GM19463 (cell line): ENCODE data around the gene DNLZ.

Source experiments
- ATAC-seq: cut with Tn5 transposase; IDR thresholded peaks from one replicate; pipeline ENCODE4 v1.9.1; 2021; ENCODE audit warnings: mild to moderate bottlenecking, moderate library complexity; ENCODE audit not compliant: unreplicated experiment

Gene DNLZ

DNA sequence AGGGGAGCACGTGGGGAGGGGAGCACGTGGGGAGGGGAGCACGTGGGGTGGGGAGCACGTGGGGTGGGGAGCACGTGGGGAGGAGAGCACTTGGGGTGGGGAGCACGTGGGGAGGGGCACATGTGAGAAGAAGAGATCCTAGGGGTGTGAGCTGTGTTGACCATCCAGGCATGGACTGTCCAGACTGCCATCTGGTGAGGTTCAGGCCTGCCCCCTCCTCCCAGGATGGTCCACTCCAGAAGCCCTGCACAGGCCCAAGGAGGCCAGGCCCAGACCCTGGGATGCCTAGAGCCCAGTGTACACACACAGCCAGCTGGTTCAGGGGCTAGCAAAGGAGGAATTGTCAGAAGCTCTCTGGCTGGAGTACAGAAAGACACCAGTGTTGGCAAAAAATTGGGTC is 34.1 kb upstream of the DNLZ start:
- ATAC-seq = no peak

- ATAC-seq = no peak
Observed at GRCh38 chr9:136396219-136396515, 32.6 kb upstream of the DNLZ start.

DNA sequence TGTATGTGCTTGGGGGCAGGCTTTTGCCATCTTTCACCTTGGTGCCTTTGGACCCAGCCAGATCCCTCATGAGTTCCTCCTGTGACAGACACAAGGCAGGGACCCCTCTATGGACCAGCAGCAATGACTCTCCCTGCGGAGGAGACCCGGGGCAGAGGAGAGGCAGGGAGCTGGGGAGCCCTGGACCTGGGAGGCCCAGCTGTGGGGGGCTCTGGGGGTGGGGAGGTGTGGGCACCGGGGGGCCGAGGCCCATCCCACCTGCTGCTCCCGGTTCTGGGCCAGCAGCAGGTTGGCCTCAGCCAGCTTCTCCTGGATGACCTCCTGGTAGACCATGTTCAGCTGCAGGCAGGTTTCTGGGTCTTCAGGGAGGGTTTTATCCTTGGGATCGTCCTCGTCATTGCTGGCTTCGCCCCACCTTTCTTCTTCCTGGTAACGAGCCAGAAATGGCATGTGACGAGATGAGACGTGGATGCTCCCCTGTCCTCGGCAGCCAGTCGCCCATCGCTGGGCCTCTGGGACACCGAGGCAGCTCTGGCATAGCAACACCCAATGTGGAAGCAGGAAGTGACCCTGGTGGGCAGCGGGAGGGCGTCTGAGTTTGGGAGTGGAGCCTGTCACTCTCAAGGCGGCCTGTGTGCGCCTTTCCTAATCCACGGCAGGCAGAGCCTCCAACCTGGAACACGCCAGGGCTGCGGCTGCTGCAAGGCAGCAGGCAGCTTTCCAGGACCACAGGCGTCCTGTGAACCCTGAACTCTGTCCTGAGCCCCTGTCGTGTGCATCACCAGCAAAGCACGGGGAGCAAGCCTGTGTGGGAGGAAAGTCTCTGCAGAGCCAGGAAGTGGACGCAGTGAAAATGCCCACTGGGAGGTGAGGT is 32.0 kb upstream of the DNLZ start:
- no peak for ATAC-seq

GRCh38 chr9:136395020-136395340 is 31.4 kb upstream of the DNLZ start:
- ATAC-seq = no peak

- no peak for ATAC-seq
Observed at GRCh38 chr9:136394312-136395019, 30.9 kb upstream of the DNLZ start.

GRCh38 chr9:136393531-136393930 is 30.0 kb upstream of the DNLZ start:
- no peak for ATAC-seq

DNA sequence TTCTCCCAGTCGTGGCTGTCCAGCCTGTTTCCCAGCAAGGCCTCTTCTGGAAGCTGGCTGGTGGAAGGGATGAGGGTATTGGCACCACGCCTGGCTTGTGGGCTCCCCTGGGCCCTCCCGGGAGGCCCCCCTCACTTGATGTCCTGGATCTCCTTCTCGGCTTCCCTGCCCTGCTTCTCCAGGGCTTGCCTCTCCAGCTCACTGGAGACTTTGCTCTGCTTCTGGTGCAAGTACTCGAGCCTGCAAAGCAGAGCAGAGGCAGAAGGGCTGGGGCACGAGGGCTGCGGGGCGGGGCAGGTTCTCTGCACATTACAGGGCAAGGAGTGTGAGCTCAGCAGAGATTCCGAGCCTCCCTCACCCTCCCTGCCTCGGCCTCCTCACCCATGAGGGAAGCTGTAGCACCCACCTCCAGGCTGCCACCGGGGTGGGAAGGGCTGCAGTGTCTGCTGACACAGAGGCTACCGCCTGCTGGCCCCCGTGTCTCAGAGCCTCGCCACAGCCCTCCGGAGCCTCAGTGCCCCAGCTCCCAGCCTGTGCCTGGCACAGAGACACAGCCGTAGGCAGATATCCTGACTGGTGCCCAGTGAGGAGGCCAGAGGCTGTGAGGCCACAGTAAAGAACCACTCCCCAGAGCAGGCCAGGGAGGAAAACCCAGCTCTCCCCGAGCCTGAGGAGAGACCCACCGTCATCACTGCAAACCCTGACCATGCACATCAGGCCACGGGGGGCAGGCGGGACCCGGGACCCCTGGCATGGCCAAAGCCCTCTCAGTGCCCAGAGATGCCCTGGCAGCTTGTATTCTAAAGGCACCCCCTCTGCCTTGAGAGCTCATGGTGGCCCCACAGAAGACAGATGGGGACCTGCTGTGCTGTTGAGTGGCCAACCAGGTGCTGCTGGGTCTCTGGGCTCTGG is 29.2 kb upstream of the DNLZ start:
- no peak for ATAC-seq

DNA sequence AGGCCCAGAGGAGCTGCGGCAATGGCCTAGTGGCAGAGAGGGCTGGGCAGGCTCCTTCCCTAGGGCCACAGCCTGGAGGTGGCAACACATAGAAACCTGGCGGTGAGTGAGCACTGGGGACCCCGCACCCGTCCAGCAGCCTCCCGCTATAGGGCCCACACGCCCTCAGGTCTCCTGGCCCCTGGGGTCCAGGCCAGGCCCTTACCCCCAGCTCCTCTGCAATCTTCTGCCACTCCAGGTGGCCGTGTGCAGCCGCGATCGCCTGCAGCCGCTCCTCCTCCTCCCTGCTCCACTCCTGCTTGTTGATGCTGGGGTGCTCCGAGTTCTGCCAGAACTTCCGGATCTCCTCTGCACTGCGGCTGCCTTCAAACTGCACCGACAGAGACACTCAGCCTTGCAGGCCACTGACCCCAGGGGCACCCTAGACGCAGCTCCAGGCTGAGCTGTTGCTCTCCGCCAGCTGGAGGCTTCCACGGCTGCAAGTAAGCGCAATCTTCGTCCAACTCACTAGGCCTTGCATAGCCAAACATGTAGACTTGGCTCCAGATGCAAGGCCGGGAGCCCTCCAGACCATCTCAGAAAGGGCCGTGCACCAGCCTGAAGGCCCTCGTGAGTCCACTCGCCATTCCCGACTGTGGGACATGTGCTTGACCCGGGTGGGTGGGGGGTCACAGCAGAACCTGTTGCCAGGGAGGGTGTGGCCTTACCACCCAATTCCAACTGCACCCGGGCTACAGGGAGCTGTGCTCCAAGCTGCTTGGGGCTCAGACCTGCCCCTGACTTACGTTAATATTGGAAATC is 28.4 kb upstream of the DNLZ start:
- ATAC-seq = no peak

DNA sequence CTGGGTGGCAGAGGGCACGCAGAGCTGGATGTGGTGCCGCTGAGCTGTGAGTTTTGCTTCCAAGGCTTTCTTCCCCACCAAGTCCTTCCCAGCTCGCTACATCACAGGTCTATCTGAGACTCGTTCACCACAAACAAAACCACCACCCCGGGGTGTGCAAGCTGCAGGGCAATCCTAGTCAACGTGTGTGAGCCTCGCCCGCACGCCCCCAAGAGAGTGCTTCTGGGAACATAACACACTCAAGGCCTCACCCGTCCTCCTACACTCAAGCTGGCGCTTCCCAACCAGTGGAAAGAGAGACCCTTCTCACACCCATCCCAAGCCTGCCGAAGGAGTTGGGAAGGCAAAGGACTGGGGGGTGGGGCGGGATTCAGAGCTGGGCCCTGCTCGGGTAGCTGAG is 25.9 kb upstream of the DNLZ start:
- ATAC-seq = no peak

DNA sequence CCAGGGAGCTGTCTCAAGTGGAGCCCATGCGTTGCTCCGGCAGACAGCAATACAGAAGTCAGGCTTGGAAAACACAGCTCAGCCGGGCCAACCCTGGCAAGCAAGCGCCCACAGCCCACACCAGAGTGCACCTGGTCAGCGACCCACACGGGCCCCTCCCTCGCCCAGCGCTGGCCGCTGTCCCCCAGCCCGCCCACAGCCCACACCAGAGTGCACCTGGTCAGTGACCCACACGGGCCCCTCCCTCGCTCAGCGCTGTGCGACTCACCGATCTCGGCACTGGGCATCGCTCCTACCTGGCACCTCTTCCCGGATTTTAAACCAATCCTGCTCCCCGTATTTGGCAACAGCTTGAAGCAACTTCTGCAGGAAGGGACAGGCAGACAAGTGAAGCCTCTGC is 23.7 kb upstream of the DNLZ start:
- ATAC-seq = no peak

GRCh38 chr9:136386018-136386417 is 22.5 kb upstream of the DNLZ start:
- no peak for ATAC-seq

DNA sequence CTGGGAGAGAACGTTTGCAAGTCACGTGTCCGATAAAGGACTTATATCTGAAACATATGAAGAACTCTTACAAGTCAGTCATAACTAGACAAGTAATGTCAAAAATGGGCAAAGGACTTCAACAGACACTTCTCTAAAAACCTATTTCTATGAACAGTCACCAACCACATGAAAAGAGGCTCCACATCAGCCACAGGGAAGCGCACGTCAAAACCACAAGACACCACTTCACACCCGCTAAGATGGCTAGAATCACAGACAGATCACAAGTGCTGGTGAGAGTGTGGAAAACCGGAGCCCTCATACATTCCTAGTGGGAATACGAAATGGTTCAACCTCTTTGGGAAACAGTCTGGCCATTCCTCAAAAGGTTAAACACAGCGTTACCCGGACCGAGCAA is 21.5 kb upstream of the DNLZ start:
- no peak for ATAC-seq

DNA sequence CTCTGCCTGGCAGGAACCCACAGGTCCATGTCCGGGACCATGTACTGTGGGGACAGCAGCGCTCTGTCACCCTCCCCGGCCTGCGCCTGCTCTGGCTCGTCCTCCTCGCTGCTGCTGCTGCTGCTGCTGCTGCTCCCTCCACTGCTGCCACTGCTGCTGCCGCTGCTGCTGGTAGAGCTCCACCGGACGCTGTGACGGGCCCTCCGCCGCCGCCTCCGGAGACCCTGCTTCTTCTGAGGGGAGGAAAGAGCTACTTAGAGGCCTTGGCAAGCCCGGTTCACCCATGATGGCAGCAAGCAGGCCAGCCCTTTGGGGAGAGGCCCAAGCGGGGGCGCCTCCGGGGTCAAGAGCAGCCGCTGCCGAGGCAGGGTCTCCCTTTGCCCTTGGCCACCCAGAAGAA is 19.9 kb upstream of the DNLZ start:
- ATAC-seq = no peak

DNA sequence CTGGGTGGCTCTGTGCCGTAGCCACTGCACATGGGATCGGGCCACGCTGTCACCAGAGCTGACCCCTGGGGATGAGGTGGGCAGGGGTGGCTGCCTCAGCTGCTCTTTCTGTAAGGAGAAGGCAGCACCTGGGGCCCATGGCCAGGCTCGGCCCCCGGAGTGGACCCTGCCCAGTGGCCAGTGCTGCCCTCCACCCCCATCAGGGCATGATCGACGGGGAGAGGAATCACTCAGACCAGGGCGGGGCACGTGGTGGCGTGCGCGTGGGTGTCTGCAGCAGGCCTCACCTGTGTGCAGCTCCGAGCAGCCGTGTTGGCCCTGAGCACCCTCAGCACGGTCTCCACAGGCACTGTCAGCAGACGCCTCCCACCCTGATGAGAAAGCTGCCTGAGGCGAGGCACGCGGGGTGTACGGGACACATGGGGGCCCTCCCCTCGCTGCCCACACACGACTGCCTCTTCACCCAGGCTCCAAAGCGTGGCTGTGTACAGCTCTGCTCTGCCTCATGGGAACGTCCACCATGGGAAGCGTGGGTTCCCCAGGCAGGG is 18.5 kb upstream of the DNLZ start:
- ATAC-seq = no peak

DNA sequence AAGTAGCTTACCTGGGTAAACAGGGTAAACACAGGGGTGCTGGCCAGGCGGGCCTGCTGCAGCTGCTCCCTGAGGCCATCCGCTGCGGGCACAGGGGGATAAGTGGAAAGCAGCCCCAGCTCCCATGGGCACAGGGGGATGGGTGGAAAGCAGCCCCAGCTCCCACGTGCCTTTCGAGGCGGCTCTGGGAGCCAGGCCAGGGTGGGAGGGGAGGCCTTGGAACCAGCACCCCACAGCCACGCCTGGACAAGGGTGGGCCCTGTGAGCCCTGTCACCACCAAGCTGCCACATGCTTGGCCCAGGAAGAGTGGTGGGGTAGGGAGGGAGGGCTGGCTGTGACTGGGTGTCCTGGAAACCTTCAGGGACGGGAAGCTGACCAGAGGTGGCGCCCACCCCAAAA is 17.8 kb upstream of the DNLZ start:
- ATAC-seq = no peak

DNA sequence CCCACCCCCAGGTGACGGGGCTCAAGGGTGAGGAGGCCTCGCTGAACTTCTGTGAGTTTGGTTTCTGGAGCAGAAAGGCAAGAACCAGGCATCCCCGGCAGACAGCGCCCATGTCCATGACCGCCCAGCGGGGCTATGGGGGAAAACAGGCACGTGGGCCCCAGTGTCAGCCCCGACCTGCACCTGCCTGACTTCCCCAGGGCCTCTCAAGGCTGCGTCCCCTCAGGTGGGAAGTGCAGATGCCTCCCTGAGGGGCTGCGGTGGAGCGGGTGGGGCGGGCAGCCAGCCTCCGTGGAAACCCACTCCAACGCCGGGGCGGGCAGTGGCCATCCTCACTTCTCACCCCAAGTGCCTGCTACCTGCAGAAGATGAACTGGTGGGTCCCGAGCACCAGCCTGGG is 16.8 kb upstream of the DNLZ start:
- ATAC-seq = no peak

DNA sequence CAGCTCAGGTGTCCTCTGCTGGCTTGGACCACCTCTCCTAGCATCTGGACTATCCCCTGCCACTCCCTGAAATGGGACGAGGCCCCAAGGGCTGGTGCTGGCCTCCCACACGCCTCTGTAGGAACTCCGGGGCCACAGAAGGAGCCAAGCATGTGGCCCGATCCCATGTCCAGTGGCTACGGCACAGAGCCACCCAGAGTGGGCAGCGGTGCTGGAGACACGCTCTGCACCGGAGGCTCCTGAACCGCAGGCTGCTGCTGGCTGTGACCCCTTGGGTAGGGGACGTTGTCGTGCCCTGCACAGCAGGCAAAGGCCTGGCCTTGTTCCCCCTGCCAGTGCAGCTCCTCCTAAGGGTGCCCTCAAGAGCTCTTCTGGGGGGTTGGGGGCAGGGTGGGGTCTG is 16.3 kb upstream of the DNLZ start:
- ATAC-seq = no peak

- no peak for ATAC-seq
Observed at GRCh38 chr9:136379401-136379800, 15.9 kb upstream of the DNLZ start.

DNA sequence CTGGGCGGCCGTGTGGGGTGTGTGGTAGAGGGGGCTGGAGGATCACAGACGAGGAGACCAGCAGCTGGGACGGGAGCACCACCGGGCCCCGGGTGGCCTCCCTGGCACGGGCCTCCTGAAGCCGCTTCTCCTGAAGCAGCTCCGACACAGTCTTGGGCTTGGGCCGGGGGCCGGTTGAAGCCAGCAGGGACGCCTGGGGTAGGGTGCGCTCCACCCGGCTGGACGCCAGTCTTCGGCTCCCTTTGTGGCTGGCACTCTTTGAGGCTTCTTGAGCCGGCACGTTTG is 15.4 kb upstream of the DNLZ start:
- no peak for ATAC-seq

- ATAC-seq = no peak
Observed at GRCh38 chr9:136378170-136379002, 14.8 kb upstream of the DNLZ start.
